ENCODE measurements around the gene TREM2.
"Not testable (repeated sequence)": the region's sequence is repeated elsewhere in the genome, so short reads cannot be mapped to it uniquely, and the experiment has no call there.

Gene TREM2

GRCh38 chr6:41153992-41154625, 8.8 kb downstream of the TREM2 start, which contains the start of gene TREML1:
TREML1 (minus strand) TSS chr6:41154347; CDS start chr6:41154288, 59 bp downstream.
- DNase-seq: no peak

- no peak for DNase-seq
Observed at GRCh38 chr6:41153451-41153850, 9.5 kb downstream of the TREM2 start.

GRCh38 chr6:41150671-41151070, 12.2 kb downstream of the TREM2 start:
- DNase-seq: no peak

- DNase-seq: no peak
Observed at GRCh38 chr6:41147917-41148316, 15.0 kb downstream of the TREM2 start.

- DNase-seq: no peak
Observed at GRCh38 chr6:41136911-41137310, 26.0 kb downstream of the TREM2 start.

DNA sequence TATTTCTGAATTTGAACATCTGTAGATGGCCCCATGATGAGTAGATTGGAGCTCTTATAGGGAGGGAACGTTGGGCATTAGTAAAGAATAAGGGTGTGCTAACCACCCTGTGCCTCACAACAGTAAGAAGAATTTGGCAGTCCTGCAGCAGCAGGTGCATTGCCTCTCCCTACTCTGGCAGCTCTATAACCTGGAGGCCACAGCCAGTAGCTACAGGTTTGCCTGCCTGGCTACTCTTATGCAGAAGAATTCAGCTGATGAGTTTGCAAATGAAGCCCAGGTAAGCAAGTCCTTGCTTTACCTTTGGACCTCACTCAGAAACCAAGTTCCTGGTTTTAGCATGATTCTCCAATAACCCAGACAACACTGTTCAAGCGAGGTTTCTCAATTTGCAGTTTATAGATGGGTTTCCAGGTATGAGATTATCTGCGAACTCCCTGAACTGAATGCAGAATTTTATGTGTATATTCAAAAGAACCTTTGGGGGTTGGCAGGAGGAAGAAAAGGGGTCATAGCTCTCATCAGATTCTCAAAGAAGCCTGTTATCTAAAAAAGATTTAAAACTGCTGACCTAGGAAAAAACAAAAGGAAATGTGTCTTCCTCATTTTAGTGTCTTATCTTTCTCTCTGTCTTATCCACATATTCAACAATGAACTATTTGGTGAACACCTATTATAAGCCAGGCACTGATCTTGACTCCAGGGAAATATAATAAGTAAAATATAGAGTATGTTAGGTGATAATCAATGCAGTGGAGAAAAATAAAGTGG, 27.7 kb downstream of the TREM2 start:
- no peak for DNase-seq

GRCh38 chr6:41132254-41132653, 30.7 kb downstream of the TREM2 start:
- no peak for DNase-seq

GRCh38 chr6:41125282-41125681, 37.6 kb downstream of the TREM2 start:
- no peak for DNase-seq

GRCh38 chr6:41122918-41123317, 40.0 kb downstream of the TREM2 start:
- DNase-seq: no peak

DNA sequence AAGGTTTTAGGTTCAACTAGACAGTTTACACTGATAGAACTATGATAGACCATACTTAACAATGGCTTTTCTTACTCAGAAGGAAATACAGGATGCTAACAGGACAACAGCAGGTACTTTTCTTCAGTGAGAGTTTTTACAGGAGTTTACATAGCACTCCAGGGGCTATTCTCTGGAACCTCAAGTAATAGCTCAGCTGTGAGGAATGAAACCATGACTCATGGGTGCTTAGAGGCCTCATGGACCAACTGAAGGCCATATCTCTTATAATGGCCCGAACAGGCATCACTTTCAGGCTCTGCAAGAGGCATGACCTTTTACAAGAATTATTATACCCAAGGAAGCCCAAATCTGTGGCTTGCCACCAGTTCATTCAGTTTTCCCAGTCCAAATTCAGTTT, 40.5 kb downstream of the TREM2 start:
- DNase-seq: no peak

- DNase-seq: no peak
Observed at GRCh38 chr6:41120058-41120457, 42.9 kb downstream of the TREM2 start.

DNA sequence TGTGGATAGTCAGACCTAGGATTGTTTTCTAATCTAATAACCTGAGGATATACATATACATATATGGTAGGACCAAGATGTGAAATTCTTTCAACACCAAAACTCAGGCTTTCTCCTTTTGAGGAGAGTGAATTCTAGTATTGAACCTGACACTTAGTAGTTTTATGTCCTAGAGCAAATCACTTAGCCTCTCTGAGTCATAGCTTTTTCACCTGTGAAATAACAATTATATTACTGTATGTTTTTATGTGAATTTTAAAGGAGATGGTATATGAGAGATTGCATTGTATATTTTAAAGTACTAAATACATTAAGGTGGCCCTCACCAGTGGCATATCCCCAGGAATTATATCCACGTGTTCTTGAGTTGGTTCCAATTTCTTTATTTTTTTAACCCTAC, 43.4 kb downstream of the TREM2 start:
- no peak for DNase-seq

DNA sequence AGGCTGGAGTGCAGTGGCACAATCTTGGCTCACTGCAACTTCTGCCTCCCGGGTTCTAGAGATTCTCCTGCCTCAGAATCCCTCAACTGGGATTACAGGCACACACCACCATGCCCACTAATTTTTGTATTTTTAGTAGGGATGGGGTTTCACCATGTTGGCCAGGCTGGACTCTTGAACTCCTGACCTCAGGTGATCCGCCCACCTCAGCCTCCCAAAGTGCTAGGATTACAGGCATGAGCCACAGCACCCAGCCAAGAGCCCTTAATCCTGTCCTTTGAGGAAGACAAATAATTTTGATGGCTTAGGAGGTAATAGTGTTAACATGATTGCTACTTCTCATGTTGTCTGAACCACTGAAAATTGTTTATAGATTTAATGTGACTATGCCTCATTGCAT, 47.9 kb downstream of the TREM2 start:
- not testable (repeated sequence) for DNase-seq

GRCh38 chr6:41111017-41111416, 51.9 kb downstream of the TREM2 start:
- DNase-seq: no peak

All from activated naive CD4-positive, alpha-beta T cell treated with anti-CD3 and anti-CD28 coated beads, Interleukin-2, amount 50 U/mL, for 16 hours (primary cell).